ENCODE measurements around the gene GNG14.
A peak's percentile ranks its signal among the peaks of the same experiment; 100 is the strongest.
"Not testable (repeated sequence)": the region's sequence is repeated elsewhere in the genome, so short reads cannot be mapped to it uniquely, and the experiment has no call there.

GNG14 gene

GRCh38 chr19:12725612-12726011, 37.8 kb downstream of the GNG14 start:
- not testable (repeated sequence) for FAIRE-seq

- FAIRE-seq, result no peak
Observed at GRCh38 chr19:12726988-12727316, 39.2 kb downstream of the GNG14 start.

- FAIRE-seq, result no peak
Observed at GRCh38 chr19:12727745-12728433, 40.1 kb downstream of the GNG14 start.

GRCh38 chr19:12730064-12730463, 42.3 kb downstream of the GNG14 start:
- no peak for FAIRE-seq

- no peak for FAIRE-seq
Observed at GRCh38 chr19:12731337-12731736, 43.5 kb downstream of the GNG14 start.

GRCh38 chr19:12733369-12734214, 45.8 kb downstream of the GNG14 start:
- FAIRE-seq, result no peak

GRCh38 chr19:12736995-12737834, 49.4 kb downstream of the GNG14 start, which contains the start of gene GET3:
Gene GET3, plus strand, starts transcription at chr19:12737497. Its CDS starts 9 bp downstream, at chr19:12737506.
- peak; percentile 100 for FAIRE-seq

GRCh38 chr19:12737835-12738351, 50.1 kb downstream of the GNG14 start:
- no peak for FAIRE-seq
